Measurements from ENCODE around the gene HNRNPC. TPM values are rescaled to one million over a fixed set of nuclear protein-coding genes. Genes with fewer than 3 reads are reported as not detected.

Gene HNRNPC
- total and polyA plus RNA-seq, 2 of the 8 experiments (the other 6 are each of a cell fraction or from before 2014, with no cell fraction given) = 781 to 1,207 TPM

- Histone ChIP-seq H3K18ac (ENCODE audit: extremely low read depth, low read length) (no peak overlapping the region), H3K79me1 (ENCODE audit: low read depth, low read length) (peaks cover 2% of the 10 kb centered on the region; the same call in 1 of the 2 replicates), H3K23ac (ENCODE audit: insufficient read length) (no peak overlapping the region), H3K4me1 (replicated peaks in 1 of 4; ENCODE audit: control insufficient read depth in 3 of 4, insufficient read depth in 4 of 4, low read length in 3 of 4) (peaks cover 0 to 2% (median 0%) of the 10 kb centered on the region in 4 experiments; a peak in 2 of 7 replicates), H2BK15ac (ENCODE audit: low read length) (no peak overlapping the region), H3K23me2 (ENCODE audit: low read depth, low read length) (no peaks in the 10 kb centered on the region), H2BK20ac (ENCODE audit: low read length) (no peak overlapping the region), H3K4me2 (ENCODE audit: insufficient read depth in 1 of 2, low read depth in 2 of 2, low read length in 2 of 2) (no peak overlapping the region), H4K8ac (ENCODE audit: extremely low read depth, insufficient read depth, low read length) (no peak overlapping the region), H3K9ac (replicated peaks in 1 of 4; ENCODE audit: extremely low read depth in 1 of 4, low read depth in 3 of 4, low read length in 3 of 4) (no peak overlapping the region; a peak in 1 of 7 replicates), H2AFZ (ENCODE audit: low read length) (no peak overlapping the region), H3K56ac (replicated peaks; ENCODE audit: insufficient read length, low read depth, low read length) (no peak overlapping the region), H2BK5ac (ENCODE audit: low read depth, low read length) (no peak overlapping the region), H4K91ac (replicated peaks; ENCODE audit: insufficient read length, low read length) (no peak overlapping the region), H3K36me3 (ENCODE audit: control insufficient read depth in 2 of 4, insufficient read depth in 4 of 4, low read length in 3 of 4) (peaks cover 23 to 97% (median 50%) of the 10 kb centered on the region in 4 experiments), H2BK12ac (ENCODE audit: low read depth, low read length) (no peak overlapping the region), H4K5ac (ENCODE audit: insufficient read length, low read depth, low read length) (no peak overlapping the region), H3K14ac (ENCODE audit: insufficient read length) (no peak overlapping the region), H3K4me3 (ENCODE audit: extremely low read depth in 1 of 4, insufficient read depth in 2 of 4, low read depth in 3 of 4, low read length in 4 of 4) (no peak overlapping the region), H3K79me2 (ENCODE audit: control insufficient read depth in 1 of 2, insufficient read depth in 2 of 2, low read length in 2 of 2) (peaks cover under 1 to 97% of the 10 kb centered on the region in 2 experiments; a peak in 3 of 4 replicates), H4K20me1 (replicated peaks in 1 of 2; ENCODE audit: control insufficient read depth in 1 of 2, insufficient read depth in 2 of 2, low read length in 2 of 2) (peaks cover 22 to 29% of the 10 kb centered on the region in 2 experiments), H3K27ac (ENCODE audit: low read depth, low read length) (0 out of 2 replicates have a peak overlapping the region, but pooled peaks have one; percentile 13), H2AK5ac (ENCODE audit: low read depth, low read length) (no peak overlapping the region), H3K27me3 (replicated peaks in 1 of 4; ENCODE audit: control insufficient read depth in 3 of 4, extremely low read depth in 1 of 4, insufficient read depth in 3 of 4, low read length in 3 of 4) (no peaks in the 10 kb centered on the region), H2BK120ac (replicated peaks; ENCODE audit: low read depth, low read length) (no peak overlapping the region), H3K9me3 (ENCODE audit: insufficient read depth in 2 of 2, low read depth in 1 of 2, low read length in 1 of 2) (no peaks in the 10 kb centered on the region), H3K4ac (replicated peaks; ENCODE audit: insufficient read length, low read depth, low read length) (no peak overlapping the region)
- CTCF ChIA-PET (ENCODE audit: partially characterized antibody) = no interaction called here
- FAIRE-seq (no peak), DNase-seq (ENCODE audit: low read depth in 1 of 2, low spot score in 2 of 2) (no peak)
- WGBS, 2 experiments (ENCODE audit: extremely low coverage in 1 of 2, insufficient coverage in 1 of 2, insufficient read length in 1 of 2, insufficient replicate concordance in 2 of 2, low coverage in 1 of 2, low lambda C conversion rate in 2 of 2, missing lambda C conversion rate in 1 of 2) = 97% methylated on average over 9 of the region's 9 CpGs; no CpG with 5 or more reads in 1 of the 2 experiments
- POLR2A ChIA-PET (ENCODE audit: partially characterized antibody) = interaction anchor here (0.9 to 7.9 kb wide), 7 partner anchors 11 to 44 kb away, joined by 3 to 97 read pairs (median 5); no protein-coding TSS in a partner anchor
- no peak for TF ChIP-seq BCL11A (IDR thresholded peaks at IDR 0.05; ENCODE audit: low read depth in 2 of 2, low read length in 2 of 2)
- TF ChIP-seq GTF2F1 (IDR thresholded peaks at IDR 0.05; ENCODE audit: borderline replicate concordance, low read depth, low read length) = no peak
- no peak for TF ChIP-seq POLR2A (IDR thresholded peaks at IDR 0.05; ENCODE audit: control extremely low read depth in 1 of 2, low read depth in 2 of 2, low read length in 2 of 2)
- TF ChIP-seq POLR2AphosphoS5 (IDR thresholded peaks at IDR 0.05; ENCODE audit: low read depth, low read length) = 0 out of 2 replicates have a peak, but pooled peaks have one; percentile 14
Observed at GRCh38 chr14:21220874-21221477, 48.3 kb downstream of the HNRNPC start.

Measured in H1 (cell line).